ENCODE measurements around the gene BTBD9.

Gene BTBD9

DNA sequence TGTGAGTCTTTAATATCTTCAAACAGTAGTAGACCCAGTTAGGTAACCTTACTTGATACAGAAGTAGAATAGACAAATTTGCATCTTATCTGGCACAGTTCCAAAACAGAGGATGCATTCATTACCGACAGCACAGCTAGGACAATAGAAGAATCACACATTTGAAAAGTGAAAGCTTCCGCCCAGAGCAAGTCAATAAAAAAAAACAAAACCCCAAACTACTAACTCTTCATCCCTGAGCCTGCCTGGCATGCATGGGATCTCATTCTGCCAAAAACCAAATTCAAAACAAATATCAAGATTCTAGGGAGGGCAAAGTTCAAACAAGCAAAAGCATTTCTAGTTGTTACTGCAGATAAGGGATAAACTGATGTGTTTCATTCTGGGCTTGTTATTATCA is 235.4 kb downstream of the BTBD9 start:
- no peak for DNase-seq
- TF ChIP-seq GATA1 (IDR thresholded peaks at IDR 0.05; ENCODE audit: low read depth, low read length) (no peak), POLR2A (IDR thresholded peaks at IDR 0.05; ENCODE audit: low read length) (no peak)

GRCh38 chr6:38403548-38403947 is 236.2 kb downstream of the BTBD9 start:
- TF ChIP-seq POLR2A (IDR thresholded peaks at IDR 0.05; ENCODE audit: low read length) (no peak), GATA1 (IDR thresholded peaks at IDR 0.05; ENCODE audit: low read depth, low read length) (no peak)
- no peak for DNase-seq

DNA sequence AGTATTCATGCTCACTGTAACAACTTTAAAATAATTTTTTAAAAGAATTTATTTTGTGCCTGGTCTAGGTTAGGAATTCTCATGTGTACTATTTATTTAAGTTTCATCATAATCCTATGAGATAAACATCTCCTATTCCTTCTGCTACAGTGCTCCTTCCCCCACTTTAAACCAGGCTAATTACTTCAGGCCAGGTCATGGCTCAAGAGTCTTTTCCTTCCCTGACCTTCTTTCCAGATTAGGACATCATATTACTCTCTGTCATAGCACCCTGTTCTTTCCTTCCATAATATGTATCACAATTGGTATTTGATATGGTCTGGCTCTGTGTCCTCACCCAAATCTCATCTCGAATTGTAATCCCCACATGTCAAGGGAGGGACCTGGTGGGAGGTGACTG is 239.0 kb downstream of the BTBD9 start:
- no peak for TF ChIP-seq POLR2A (IDR thresholded peaks at IDR 0.05; ENCODE audit: low read length)
- TF ChIP-seq GATA1 (IDR thresholded peaks at IDR 0.05; ENCODE audit: low read depth, low read length), result no peak

GRCh38 chr6:38400101-38400500 is 239.6 kb downstream of the BTBD9 start:
- no peak for DNase-seq

More for the DNA sequence above, 239.0 kb downstream of the BTBD9 start:
- no peak for DNase-seq

DNA sequence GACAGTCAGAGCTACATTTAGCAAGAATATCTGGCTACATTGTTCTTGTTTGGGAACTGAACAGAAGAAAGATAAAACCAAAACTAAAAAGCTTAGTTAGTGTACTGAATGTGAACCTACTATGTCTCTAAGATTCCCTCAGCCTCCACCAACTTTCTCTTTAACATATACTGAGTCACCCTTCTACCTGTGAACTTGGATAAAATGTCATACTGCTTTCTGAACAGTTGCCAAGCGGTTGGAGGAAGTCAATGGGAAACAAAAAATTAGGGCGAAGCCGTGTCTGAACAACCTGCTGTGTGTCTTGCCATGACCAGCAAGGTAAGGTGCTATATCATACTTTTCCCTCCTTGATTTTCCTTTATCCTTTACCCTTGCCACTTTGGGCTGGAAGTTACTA is 243.5 kb downstream of the BTBD9 start:
- no peak for DNase-seq

More at GRCh38 chr6:38400101-38400500, 239.6 kb downstream of the BTBD9 start:
- no peak for TF ChIP-seq GATA1 (IDR thresholded peaks at IDR 0.05; ENCODE audit: low read depth, low read length)
- no peak for TF ChIP-seq POLR2A (IDR thresholded peaks at IDR 0.05; ENCODE audit: low read length)

DNA sequence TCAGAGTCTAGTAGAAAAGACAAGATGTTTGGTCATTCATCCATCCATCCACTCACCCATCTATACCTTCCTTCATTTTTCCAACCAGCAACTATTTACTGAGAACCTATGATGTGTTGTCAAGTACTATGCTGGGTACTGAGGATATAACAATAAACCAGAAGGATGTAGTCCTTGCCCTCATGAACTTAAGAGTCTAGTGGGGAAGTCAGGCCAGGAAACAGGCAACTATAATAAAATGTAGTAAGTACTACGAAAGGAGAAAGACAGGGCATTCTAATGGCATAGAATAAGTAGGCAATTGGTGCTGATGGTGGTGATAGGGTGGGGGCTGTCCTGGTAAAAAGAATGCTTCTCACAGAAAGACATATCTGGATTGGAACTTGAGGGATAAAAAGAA is 245.7 kb downstream of the BTBD9 start:
- DNase-seq, result no peak
- no peak for TF ChIP-seq POLR2A (IDR thresholded peaks at IDR 0.05; ENCODE audit: low read length)
- no peak for TF ChIP-seq GATA1 (IDR thresholded peaks at IDR 0.05; ENCODE audit: low read depth, low read length)

More for the DNA sequence above, 243.5 kb downstream of the BTBD9 start:
- no peak for TF ChIP-seq POLR2A (IDR thresholded peaks at IDR 0.05; ENCODE audit: low read length)
- no peak for TF ChIP-seq GATA1 (IDR thresholded peaks at IDR 0.05; ENCODE audit: low read depth, low read length)

- TF ChIP-seq POLR2A (IDR thresholded peaks at IDR 0.05; ENCODE audit: low read length) (no peak), GATA1 (IDR thresholded peaks at IDR 0.05; ENCODE audit: low read depth, low read length) (no peak)
- DNase-seq, result no peak
These were observed 247.8 kb downstream of the BTBD9 start for GRCh38 chr6:38391626-38392579.

GRCh38 chr6:38391206-38391605 is 248.5 kb downstream of the BTBD9 start:
- no peak for TF ChIP-seq GATA1 (IDR thresholded peaks at IDR 0.05; ENCODE audit: low read depth, low read length)
- TF ChIP-seq POLR2A (IDR thresholded peaks at IDR 0.05; ENCODE audit: low read length), result no peak
- DNase-seq, result no peak

DNA sequence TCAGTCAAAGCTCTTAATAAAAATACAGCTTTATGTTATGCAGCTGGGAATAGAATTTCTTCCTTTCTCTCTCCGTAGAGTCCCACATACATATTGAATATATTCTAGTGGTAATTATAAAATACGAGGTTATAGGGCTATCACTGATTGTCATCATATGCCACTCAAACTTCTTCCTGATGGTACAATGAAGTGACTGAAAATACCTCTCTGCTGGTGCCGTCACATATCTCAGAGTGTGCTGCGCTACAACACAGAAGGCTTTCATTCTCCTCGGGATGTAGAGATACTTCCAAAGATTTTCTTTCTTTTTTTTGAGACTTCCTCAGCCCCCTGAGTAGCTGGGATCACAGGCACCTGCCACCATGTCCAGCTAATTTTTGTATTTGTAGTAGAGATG is 249.9 kb downstream of the BTBD9 start:
- no peak for DNase-seq
- no peak for TF ChIP-seq GATA1 (IDR thresholded peaks at IDR 0.05; ENCODE audit: low read depth, low read length)
- no peak for TF ChIP-seq POLR2A (IDR thresholded peaks at IDR 0.05; ENCODE audit: low read length)

- TF ChIP-seq GATA1 (IDR thresholded peaks at IDR 0.05; ENCODE audit: low read depth, low read length) (no peak), POLR2A (IDR thresholded peaks at IDR 0.05; ENCODE audit: low read length) (no peak)
- no peak for DNase-seq
These were observed 251.8 kb downstream of the BTBD9 start for GRCh38 chr6:38387971-38388370.

- TF ChIP-seq GATA1 (IDR thresholded peaks at IDR 0.05; ENCODE audit: low read depth, low read length) (no peak), POLR2A (IDR thresholded peaks at IDR 0.05; ENCODE audit: low read length) (no peak)
- no peak for DNase-seq
These were observed 252.3 kb downstream of the BTBD9 start for GRCh38 chr6:38387461-38387860.

DNA sequence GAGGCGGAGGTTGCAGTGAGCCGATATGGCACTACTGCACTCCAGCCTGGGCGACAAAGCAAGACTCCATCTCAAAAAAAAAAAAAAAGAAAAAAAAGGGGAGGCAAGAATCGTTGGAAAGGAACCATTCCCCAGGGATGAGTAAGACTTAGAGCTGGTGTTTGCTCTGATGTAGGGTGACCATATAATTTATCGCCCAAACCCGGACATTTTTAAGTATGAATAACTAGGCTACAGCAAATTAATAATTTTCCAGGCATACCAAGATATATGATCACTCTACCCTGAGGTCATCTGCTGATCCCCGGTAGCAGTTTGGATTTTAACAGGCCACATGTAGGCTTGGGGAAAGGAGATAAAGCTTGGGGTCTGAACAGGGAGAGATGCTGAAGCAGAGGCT is 260.9 kb downstream of the BTBD9 start:
- TF ChIP-seq GATA1 (IDR thresholded peaks at IDR 0.05; ENCODE audit: low read depth, low read length), result no peak
- TF ChIP-seq POLR2A (IDR thresholded peaks at IDR 0.05; ENCODE audit: low read length), result no peak
- no peak for DNase-seq

- no peak for DNase-seq
- TF ChIP-seq GATA1 (IDR thresholded peaks at IDR 0.05; ENCODE audit: low read depth, low read length) (no peak), POLR2A (IDR thresholded peaks at IDR 0.05; ENCODE audit: low read length) (no peak)
These were observed 263.8 kb downstream of the BTBD9 start for GRCh38 chr6:38375937-38376336.

GRCh38 chr6:38375341-38375740 is 264.4 kb downstream of the BTBD9 start:
- TF ChIP-seq POLR2A (IDR thresholded peaks at IDR 0.05; ENCODE audit: low read length) (no peak), GATA1 (IDR thresholded peaks at IDR 0.05; ENCODE audit: low read depth, low read length) (no peak)
- no peak for DNase-seq

DNA sequence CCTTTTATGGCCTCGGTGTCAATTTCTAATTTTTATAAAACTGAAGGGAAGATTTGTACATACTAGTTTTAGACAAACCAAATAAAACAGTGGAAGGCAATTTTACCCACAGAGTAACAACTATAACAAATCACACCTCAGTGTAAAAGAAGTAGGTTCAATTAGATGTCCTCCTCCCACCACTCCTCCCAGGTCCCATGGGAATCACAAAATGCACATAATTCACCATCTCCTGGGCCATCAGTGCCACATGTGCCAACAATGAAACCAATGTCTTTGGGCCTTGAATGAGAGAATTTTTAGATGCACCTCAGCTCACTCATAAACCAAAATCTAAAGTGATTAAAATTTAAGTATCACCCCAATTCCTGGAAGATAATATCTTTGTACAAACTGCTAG is 267.8 kb downstream of the BTBD9 start:
- DNase-seq, result no peak
- TF ChIP-seq POLR2A (IDR thresholded peaks at IDR 0.05; ENCODE audit: low read length), result no peak
- no peak for TF ChIP-seq GATA1 (IDR thresholded peaks at IDR 0.05; ENCODE audit: low read depth, low read length)

All from erythroblast (primary cell).